Measurements from ENCODE around the gene ELAVL2. TPM values are rescaled to one million over a fixed set of nuclear protein-coding genes. Genes with fewer than 3 reads are reported as not detected.

Gene ELAVL2
- total RNA-seq, 4 donors from 2014 or later, result 0.63 to 2.6 TPM; not detected in 2

DNA sequence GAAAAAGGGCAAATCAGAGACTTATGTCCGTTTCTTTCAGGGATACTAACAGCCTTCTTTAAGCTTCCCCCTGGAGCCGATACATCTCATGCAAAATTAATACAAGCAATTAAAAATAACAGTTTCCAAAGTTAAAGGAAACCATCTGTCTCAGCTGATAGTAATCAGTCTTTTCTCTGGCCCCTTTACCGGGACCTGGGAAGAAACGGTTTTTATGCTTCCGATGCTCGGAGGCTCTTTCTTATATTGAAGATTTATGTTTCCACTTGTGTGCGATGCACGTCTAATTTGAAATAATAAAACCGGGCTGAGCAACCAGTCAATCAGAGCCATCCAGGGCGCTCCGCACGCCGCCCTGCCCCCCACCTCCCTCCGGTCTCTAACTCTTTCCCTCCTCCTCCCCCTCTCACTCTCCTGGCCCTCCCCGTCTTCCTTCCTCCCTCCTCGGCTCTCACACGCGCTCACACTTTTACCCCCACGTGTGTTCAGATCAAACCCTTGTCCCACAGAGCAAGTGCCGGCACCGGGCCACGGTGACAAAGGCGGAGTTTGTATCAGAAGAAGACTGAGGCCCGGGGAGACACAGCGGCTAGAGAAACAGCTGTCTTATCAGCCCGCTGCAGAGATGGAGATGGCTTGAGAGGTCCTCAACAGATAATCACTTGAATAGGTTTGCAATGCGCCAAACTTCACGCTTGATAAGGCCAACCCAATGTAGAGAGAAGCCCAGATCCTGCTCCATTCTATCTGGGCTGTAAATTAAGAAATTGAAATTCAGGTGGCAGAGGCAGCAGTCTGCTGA lies 5.1 kb upstream of the ELAVL2 start:
- Histone ChIP-seq H3K36me3 (no peaks in the 10 kb centered on the region), H3K4me3 (no peak overlapping the region), H3K9me3 (no peaks in the 10 kb centered on the region), H3K27ac (no peak overlapping the region), H3K27me3 (peaks cover 0 to 51% of the 10 kb centered on the region in 2 donors), H3K4me1 (peaks cover 0 to 13% (median 0%) of the 10 kb centered on the region in 4 donors)
- TF ChIP-seq EP300 (IDR thresholded peaks at IDR 0.05), result no peak
- TF ChIP-seq, protein P1, sequence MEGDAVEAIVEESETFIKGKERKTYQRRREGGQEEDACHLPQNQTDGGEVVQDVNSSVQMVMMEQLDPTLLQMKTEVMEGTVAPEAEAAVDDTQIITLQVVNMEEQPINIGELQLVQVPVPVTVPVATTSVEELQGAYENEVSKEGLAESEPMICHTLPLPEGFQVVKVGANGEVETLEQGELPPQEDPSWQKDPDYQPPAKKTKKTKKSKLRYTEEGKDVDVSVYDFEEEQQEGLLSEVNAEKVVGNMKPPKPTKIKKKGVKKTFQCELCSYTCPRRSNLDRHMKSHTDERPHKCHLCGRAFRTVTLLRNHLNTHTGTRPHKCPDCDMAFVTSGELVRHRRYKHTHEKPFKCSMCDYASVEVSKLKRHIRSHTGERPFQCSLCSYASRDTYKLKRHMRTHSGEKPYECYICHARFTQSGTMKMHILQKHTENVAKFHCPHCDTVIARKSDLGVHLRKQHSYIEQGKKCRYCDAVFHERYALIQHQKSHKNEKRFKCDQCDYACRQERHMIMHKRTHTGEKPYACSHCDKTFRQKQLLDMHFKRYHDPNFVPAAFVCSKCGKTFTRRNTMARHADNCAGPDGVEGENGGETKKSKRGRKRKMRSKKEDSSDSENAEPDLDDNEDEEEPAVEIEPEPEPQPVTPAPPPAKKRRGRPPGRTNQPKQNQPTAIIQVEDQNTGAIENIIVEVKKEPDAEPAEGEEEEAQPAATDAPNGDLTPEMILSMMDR (IDR thresholded peaks at IDR 0.05), result no peak
- no peak for TF ChIP-seq POLR2A (IDR thresholded peaks at IDR 0.05)
- no peak for DNase-seq (ENCODE audit: low spot score in 2 of 2)
- WGBS, 2 donors, result 2 to 5% methylated on average over 28 of the region's 28 CpGs

DNA sequence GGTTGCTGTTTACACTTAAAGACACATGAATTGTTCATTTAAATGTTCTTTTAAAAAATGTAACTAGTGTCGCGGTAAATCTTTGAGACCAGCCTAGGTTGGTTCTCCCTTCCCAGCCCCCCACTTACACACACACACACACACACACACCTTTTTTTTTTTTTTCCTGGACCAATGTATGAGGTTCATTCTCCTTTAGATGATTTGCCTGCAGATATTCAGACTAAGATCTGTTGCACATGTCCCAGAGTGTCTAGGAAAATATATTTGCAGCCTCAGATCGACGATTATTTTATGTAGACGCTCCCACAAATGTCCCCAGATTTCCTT lies 4.4 kb upstream of the ELAVL2 start:
- TF ChIP-seq EP300 (IDR thresholded peaks at IDR 0.05) (no peak), POLR2A (IDR thresholded peaks at IDR 0.05) (no peak)
- TF ChIP-seq, protein P1 (IDR thresholded peaks at IDR 0.05), result no peak
- Histone ChIP-seq H3K4me3 (no peak overlapping the region), H3K4me1 (peaks cover 0 to 19% (median 0%) of the 10 kb centered on the region in 4 donors), H3K36me3 (no peaks in the 10 kb centered on the region), H3K27ac (no peak overlapping the region), H3K9me3 (no peaks in the 10 kb centered on the region), H3K27me3 (peaks cover 0 to 56% of the 10 kb centered on the region in 2 donors)
- 13 to 17% methylated on average over 5 of the region's 5 CpGs for WGBS, 2 donors
- DNase-seq (ENCODE audit: low spot score in 2 of 2), result no peak

DNA sequence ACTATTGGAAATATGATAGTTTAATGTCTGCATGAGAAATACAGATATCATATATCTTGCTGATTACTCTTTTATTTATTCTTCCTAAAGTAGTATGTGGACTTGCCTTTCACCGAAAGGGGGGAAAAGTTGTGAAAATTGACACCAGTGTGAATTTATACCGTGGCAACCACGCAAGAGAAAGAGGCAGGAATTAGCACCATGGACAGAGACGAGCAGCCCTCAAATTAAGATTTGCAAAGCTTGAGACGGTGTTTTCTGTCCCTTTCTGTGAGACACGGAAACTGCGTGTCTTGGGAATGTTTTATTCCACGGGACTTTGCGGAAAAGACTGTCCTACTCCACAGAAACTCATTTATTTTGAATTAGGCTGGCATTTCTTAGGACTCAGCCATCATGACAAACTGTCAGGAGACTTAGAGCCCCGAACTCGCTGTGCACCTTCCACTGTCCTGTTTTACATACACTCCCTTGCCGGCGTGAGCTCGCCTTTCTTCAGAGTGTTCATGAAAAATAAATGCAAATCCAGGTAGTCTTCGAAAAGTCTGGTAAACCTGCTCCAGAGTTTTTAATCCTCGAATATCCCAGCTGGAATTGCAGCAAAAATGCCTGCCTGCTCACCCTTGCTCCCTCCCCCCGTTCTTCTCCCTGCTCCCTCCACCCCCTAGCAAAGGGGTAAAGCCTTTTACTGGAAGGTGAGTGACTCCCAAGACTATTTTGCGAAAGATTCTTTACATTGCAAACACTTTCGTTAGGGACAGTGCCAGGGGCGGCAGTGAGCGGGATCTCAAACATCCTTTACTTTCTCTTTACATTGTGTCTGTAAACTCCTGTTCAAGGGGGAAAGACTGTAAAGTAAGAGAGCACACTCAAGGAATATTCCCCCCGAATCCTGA lies 3.8 kb upstream of the ELAVL2 start:
- DNase-seq (ENCODE audit: low spot score in 2 of 2), result no peak
- no peaks in the 10 kb centered on the region for H3K9me3 ChIP-seq
- no peak overlapping the region for H3K27ac ChIP-seq
- 2 to 3% methylated on average over 22 of the region's 22 CpGs for WGBS, 2 donors
- no peak overlapping the region for H3K4me3 ChIP-seq
- H3K36me3 ChIP-seq, result no peaks in the 10 kb centered on the region
- H3K27me3 ChIP-seq, result peaks cover 0 to 62% of the 10 kb centered on the region in 2 donors
- peaks cover 0 to 25% (median 1%) of the 10 kb centered on the region in 4 donors for H3K4me1 ChIP-seq
- TF ChIP-seq POLR2A (IDR thresholded peaks at IDR 0.05), result no peak

DNA sequence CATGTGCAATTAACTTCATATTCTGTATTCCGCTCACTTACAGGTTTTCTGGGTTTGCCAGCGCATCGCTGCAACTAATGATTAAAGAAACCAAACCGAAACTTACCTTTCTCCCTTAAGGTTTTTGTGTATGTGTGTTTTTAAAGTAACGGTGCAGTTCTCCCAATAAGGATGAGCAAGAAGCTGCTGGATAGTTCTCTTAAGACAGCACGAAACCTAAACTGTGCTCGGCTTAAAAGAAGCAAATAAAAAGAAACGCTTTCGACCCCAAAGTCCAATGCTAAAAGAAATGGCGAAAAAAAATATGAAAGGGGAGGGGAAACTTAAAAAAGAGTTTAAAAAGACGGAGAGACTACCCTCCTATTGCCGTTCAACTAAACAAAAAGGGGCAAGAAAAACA lies 340 bp downstream of the ELAVL2 start:
- WGBS, 2 donors, result 2% methylated on average over 12 of the region's 12 CpGs

DNA sequence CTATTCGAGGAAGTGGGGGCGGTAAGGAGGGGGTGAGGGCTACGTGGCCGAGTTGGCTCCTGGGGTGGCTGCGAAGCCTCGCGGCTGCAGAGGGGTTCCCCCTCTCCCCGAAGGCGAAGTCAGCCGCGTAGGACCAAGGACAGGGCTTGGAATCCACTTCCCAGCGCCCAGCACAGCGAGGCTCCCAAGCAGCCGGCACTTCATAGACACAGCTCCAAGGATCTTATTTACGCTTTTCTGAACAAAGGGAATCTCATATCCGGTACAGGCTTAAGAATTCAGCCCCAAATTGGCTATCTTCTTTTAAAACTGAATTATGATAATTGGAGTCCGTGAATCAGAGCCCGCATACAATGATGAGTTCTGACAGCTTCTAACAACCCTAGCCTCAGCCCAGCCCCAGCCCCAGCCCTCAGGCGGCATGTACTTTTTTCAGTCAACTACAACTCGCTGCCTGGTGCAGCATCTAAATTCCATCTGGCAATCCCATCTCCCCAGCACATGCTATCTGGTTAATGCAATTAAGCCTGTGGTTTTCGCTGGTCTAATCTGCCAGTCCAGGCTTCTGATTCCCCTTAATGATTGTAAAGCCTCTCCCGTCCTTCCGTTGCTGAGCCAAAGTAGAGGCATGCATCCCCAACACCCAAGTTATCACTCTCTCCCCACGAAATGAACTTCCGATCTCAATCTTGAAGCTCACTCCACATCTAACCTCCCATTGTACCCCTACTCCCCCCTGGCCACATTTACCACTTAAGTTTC lies 1.0 kb downstream of the ELAVL2 start:
- Histone ChIP-seq H3K27ac (no peak overlapping the region), H3K36me3 (no peaks in the 10 kb centered on the region), H3K27me3 (peaks cover 0 to 82% of the 10 kb centered on the region in 2 donors), H3K9me3 (no peaks in the 10 kb centered on the region), H3K4me3 (peak overlapping the region; percentile 20 to 51 (median 34)), H3K4me1 (peaks cover 0 to 52% (median 3%) of the 10 kb centered on the region in 4 donors)
- TF ChIP-seq, protein P1 (IDR thresholded peaks at IDR 0.05), result no peak
- TF ChIP-seq EP300 (IDR thresholded peaks at IDR 0.05), result no peak
- TF ChIP-seq POLR2A (IDR thresholded peaks at IDR 0.05), result no peak
- no peak for DNase-seq (ENCODE audit: low spot score in 2 of 2)
- WGBS, 2 donors, result 2% methylated on average over 25 of the region's 25 CpGs

More for the DNA sequence above, 340 bp downstream of the ELAVL2 start:
- H3K27me3 ChIP-seq, result peaks cover 0 to 82% of the 10 kb centered on the region in 2 donors
- peak overlapping the region; percentile 20 to 51 (median 34) for H3K4me3 ChIP-seq
- TF ChIP-seq EP300 (IDR thresholded peaks at IDR 0.05), result no peak
- no peak for TF ChIP-seq POLR2A (IDR thresholded peaks at IDR 0.05)
- TF ChIP-seq, protein P1 (IDR thresholded peaks at IDR 0.05), result no peak
- H3K36me3 ChIP-seq, result no peaks in the 10 kb centered on the region
- DNase-seq (ENCODE audit: low spot score in 2 of 2), result no peak
- no peak overlapping the region for H3K27ac ChIP-seq
- H3K9me3 ChIP-seq, result no peaks in the 10 kb centered on the region
- H3K4me1 ChIP-seq, result peaks cover 0 to 50% (median 3%) of the 10 kb centered on the region in 4 donors

Measured in tibial nerve (tissue), 4 donors.